Panc1 (cell line): ENCODE results near the gene LRSAM1. TPM values are rescaled to one million over a fixed set of nuclear protein-coding genes. Genes with fewer than 3 reads are reported as not detected.

Experiments used
- ATAC-seq: fragments of 200-7000 bp; cut with Tn5 transposase; 2 replicates; pipeline ENCODE4 v1.9.1; 2020; ENCODE audit warnings: mild to moderate bottlenecking, moderate library complexity
- BruUV-seq: library from RNA; stranded (reverse); fragments of 400-500 nt; replicated peaks from 2 replicates; lab custom pipeline; 2021; lab: Mats Ljungman, UMichigan
- CTCF ChIA-PET: fragments of 300-600 bp; sonication (Branson Sonifier 250); formaldehyde crosslinking; loops from one replicate; lab custom pipeline; 2022; ENCODE audit warnings: antibody characterized with exemption; lab: Charles Lee
- POLR2A ChIA-PET: fragments of 300-600 bp; sonication (Branson Sonifier 250); formaldehyde crosslinking; loops from one replicate; lab custom pipeline; 2022; ENCODE audit warnings: antibody characterized with exemption; lab: Charles Lee
- DNase-seq: peaks from one replicate; pipeline ENCODE4 v3.0.0-alpha.2; 2010; ENCODE audit warnings: low read depth, low spot score
- H3K27ac ChIP-seq: 2 replicates; pipeline ENCODE4 v1.5.1; 2011; ENCODE audit warnings: mild to moderate bottlenecking, low read length, inconsistent platforms
- H3K27me3 ChIP-seq: fragments of 200-500 bp; sonication (Bioruptor generic); 2 replicates; pipeline ENCODE4 v1.6.0; 2014; ENCODE audit warnings: low read length, inconsistent platforms; ENCODE audit not compliant: control insufficient read depth, insufficient read depth
- H3K36me3 ChIP-seq: fragments of 200-500 bp; sonication (Bioruptor generic); 2 replicates; pipeline ENCODE4 v1.5.1; 2014; ENCODE audit warnings: inconsistent platforms, mild to moderate bottlenecking, low read length, moderate library complexity; ENCODE audit not compliant: control insufficient read depth, insufficient read depth
- H3K4me1 ChIP-seq: 2 replicates; pipeline ENCODE4 v1.5.1; 2011; ENCODE audit warnings: inconsistent platforms, mild to moderate bottlenecking, low read length, moderate library complexity; ENCODE audit not compliant: control insufficient read depth, insufficient read depth
- H3K4me3 ChIP-seq, 2 experiments: 2 replicates each; pipeline ENCODE4 v1.5.1; 2011 to 2012; ENCODE audit warnings: low read depth in 2 of 2, low read length in 2 of 2, mild to moderate bottlenecking in 2 of 2, inconsistent platforms in 1 of 2, moderate library complexity in 1 of 2
- H3K9me3 ChIP-seq: fragments of 200-500 bp; sonication (Bioruptor generic); 2 replicates; pipeline ENCODE4 v1.5.1; 2014; ENCODE audit warnings: low read depth, mild to moderate bottlenecking, inconsistent platforms, low read length, moderate library complexity; ENCODE audit not compliant: control insufficient read depth, insufficient read depth
- CTCF ChIP-seq: fragments of 450-650 bp; IDR thresholded peaks from 2 replicates; pipeline ENCODE4 v1.5.1; 2017; ENCODE audit warnings: mild to moderate bottlenecking
- POLR2AphosphoS5 ChIP-seq: IDR thresholded peaks from 2 replicates; pipeline ENCODE4 v1.6.1; 2012; ENCODE audit warnings: mild to moderate bottlenecking, low read depth, low read length, moderate library complexity
- REST ChIP-seq, 2 experiments: IDR thresholded peaks; 2 replicates each; pipeline ENCODE4 v1.6.1; 2011 to 2012; ENCODE audit warnings: low read depth in 2 of 2, control low read depth in 1 of 2, low read length in 1 of 2, mild to moderate bottlenecking in 1 of 2, moderate library complexity in 1 of 2; ENCODE audit not compliant: insufficient read depth in 1 of 2
- SIN3A ChIP-seq: IDR thresholded peaks from 2 replicates; pipeline ENCODE4 v1.6.1; 2012; ENCODE audit warnings: low read depth, mild to moderate bottlenecking, low read length, moderate library complexity, borderline replicate concordance; ENCODE audit not compliant: insufficient read depth
- TCF7L2 ChIP-seq: IDR thresholded peaks from 2 replicates; pipeline ENCODE4 v1.6.1; 2011; ENCODE audit warnings: mild to moderate bottlenecking, low read depth, low read length, inconsistent platforms
- in situ Hi-C: cut with HindIII; loops from 2 replicates; pipeline ENCODE4 v1.10.0; 2016; ENCODE audit warnings: low sequenced_read_pairs, low pct_unique_long_range_greater_than_20kb
- intact Hi-C: fragments of 100-400 bp; cut with micrococcal nuclease; formaldehyde crosslinking; loops from one replicate; pipeline ENCODE4 v1.10.0; 2022; ENCODE audit not compliant: unreplicated experiment
- total RNA-seq: library from RNA; stranded (reverse); gene quantifications from one replicate; pipeline ENCODE4 v1.2.1, GENCODE V29; 2021; ENCODE audit not compliant: unreplicated experiment

The LRSAM1 gene
- total RNA-seq, 1 experiment from 2014 or later = 15.4 TPM

- peak overlapping the region; percentile 57 for H3K27ac ChIP-seq
- ATAC-seq (no peak), DNase-seq (no peak)
- in situ Hi-C loops (no loop called here), intact Hi-C loops (no loop called here)
- H3K9me3 ChIP-seq = no peaks in the 10 kb centered on the region
- H3K4me1 ChIP-seq = peaks cover 50% of the 10 kb centered on the region
- TF ChIP-seq POLR2AphosphoS5 = no peak
- no peak for TF ChIP-seq SIN3A
- no peak for TF ChIP-seq TCF7L2
- no peak for TF ChIP-seq REST (IDR thresholded peaks at IDR 0.05; ENCODE audit: insufficient read depth in 1 of 2, low read depth in 2 of 2, low read length in 1 of 2)
- no peak for TF ChIP-seq CTCF
- no peaks in the 10 kb centered on the region for H3K36me3 ChIP-seq
- ChIA-PET POLR2A (no interaction called here), CTCF (interaction anchor here (2.6 kb wide), 1 partner anchor 10 kb away, joined by 10 read pairs; no protein-coding TSS in a partner anchor)
- no TSS peak for BruUV-seq
- no peak overlapping the region for H3K4me3 ChIP-seq
- H3K27me3 ChIP-seq = no peaks in the 10 kb centered on the region
These were observed 84.1 kb downstream of the LRSAM1 start for GRCh38 chr9:127535396-127535795.

GRCh38 chr9:127535834-127536233, 84.5 kb downstream of the LRSAM1 start:
- TF ChIP-seq SIN3A (no peak), TCF7L2 (no peak), CTCF (no peak), POLR2AphosphoS5 (no peak), REST (IDR thresholded peaks at IDR 0.05; ENCODE audit: insufficient read depth in 1 of 2, low read depth in 2 of 2, low read length in 1 of 2) (no peak)
- no peak for ATAC-seq
- peak overlapping the region; percentile 57 for H3K27ac ChIP-seq
- in situ Hi-C loops = no loop called here
- BruUV-seq = no TSS peak
- no peaks in the 10 kb centered on the region for H3K36me3 ChIP-seq
- H3K9me3 ChIP-seq = no peaks in the 10 kb centered on the region
- intact Hi-C loops = no loop called here
- POLR2A ChIA-PET = no interaction called here
- CTCF ChIA-PET = interaction anchor here (0.5 to 2.6 kb wide), 2 partner anchors 10 to 67 kb away, joined by 7 to 10 read pairs; no protein-coding TSS in a partner anchor
- no peak overlapping the region for H3K4me3 ChIP-seq
- no peaks in the 10 kb centered on the region for H3K27me3 ChIP-seq
- H3K4me1 ChIP-seq = peaks cover 55% of the 10 kb centered on the region
- no peak for DNase-seq
